IPS DF 4.7 (cell line): ENCODE results near the gene SLC6A19.

Source experiments
- DNase-seq: peaks from one replicate; pipeline ENCODE4 v3.0.0-alpha.2; 2013; ENCODE audit warnings: low spot score; ENCODE audit errors: extremely low read depth

Gene SLC6A19

GRCh38 chr5:1165864-1166263, 35.5 kb upstream of the SLC6A19 start:
- no peak for DNase-seq

GRCh38 chr5:1166370-1166769, 35.0 kb upstream of the SLC6A19 start:
- DNase-seq, result no peak

- no peak for DNase-seq
These were observed 34.1 kb upstream of the SLC6A19 start for GRCh38 chr5:1167361-1167727.

DNA sequence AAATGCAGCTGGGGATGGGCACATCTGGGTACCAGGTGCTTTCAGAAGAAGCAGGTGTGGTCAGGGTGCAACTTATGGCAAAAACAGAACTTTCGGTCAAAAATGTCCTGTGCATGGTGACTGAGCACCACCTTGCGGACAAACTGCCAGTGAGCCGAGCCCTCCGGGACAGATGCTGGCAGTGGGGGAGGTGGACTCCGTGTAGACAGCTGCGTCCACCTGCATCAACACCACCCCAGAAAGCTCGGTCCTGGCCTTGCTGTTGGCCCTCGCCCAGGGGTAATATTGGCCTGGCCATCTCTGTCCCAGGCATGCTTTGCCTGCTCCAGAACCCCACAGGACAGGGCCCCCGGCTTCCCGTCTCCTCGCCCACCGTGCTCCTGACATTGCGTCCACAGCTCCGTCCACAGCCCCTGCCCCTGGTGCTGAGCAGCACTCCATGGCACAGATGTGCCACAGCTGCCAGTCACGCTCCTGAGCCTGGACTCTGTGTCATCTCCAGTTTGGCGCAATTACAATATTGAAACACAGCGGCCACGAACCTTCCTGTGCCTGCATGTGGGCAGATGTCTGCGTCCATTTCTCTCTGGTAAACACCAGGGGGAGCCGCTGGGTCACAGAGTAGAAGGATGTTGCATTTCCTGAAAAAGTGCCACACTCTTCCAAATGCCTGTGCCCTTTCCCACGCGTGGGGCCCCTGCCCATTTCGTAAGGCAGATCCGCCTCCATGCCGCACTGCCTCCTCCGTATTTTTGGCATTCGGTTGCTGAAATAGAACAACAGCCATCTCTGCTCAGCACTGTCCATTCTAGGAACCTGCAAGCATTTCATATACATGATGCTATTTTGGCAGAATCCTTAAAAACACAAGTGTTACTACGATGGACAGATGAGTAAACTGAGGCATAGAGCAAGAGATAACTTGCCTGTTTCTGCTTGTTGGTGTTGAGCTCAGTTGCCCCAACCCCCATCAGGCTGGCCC, 33.4 kb upstream of the SLC6A19 start:
- peak; percentile 22 for DNase-seq

DNA sequence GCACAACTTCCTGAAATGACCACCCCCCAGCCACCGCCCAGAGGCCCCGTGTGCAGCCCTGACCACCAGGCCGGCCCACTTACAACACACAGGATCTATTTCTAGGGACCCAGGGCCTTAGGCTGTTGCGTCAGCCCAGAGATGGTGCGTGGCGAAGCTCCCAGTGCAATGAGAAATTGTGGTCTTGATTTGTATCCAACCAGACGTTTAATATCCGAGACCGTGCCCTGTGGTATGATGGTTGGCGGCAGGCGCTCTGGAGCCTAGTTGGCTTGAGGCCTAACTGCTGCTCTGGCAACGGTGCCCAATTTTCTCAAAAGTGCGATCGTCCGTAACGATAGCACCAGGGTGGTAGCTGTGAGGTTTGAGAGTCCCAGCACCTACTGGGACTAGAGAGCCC, 32.6 kb upstream of the SLC6A19 start:
- DNase-seq, result no peak

GRCh38 chr5:1169211-1170115, 31.9 kb upstream of the SLC6A19 start:
- DNase-seq, result no peak

- no peak for DNase-seq
These were observed 30.0 kb upstream of the SLC6A19 start for GRCh38 chr5:1171340-1171941.

GRCh38 chr5:1172007-1172581, 29.3 kb upstream of the SLC6A19 start:
- DNase-seq, result no peak

DNA sequence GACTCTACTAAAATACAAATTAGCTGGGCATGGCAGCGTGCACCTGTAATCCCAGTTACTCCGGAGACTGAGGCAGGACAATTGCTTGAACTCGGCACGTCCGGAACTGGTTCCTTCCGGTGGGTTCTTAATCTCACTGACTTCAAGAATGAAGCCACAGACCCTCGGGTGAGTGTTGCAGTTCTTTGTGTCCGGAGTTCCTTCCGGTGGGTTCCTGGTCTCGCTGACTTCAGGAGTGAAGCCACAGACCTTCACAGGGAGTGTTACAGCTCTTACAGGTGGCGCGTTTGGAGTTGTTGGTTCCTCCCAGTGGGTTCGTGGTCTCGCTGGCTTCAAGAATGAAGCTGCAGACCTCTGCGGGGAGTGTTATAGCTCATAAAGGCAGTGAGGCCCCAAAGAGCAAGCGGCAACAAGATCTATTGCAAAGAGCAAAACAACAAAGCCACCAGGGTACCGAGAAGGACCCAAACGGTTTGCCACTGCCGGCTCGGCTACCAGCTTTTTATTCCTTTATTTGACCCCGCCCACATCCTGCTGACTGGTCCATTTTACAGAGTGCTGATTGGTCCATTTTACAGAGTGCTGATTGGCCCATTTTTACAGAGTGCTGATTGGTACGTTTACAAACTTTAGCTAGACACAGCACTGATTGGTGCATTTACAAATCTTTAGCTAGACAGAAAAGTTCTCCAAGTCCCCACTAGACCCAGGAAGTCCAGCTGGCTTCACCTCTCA, 28.6 kb upstream of the SLC6A19 start:
- DNase-seq, result no peak

DNA sequence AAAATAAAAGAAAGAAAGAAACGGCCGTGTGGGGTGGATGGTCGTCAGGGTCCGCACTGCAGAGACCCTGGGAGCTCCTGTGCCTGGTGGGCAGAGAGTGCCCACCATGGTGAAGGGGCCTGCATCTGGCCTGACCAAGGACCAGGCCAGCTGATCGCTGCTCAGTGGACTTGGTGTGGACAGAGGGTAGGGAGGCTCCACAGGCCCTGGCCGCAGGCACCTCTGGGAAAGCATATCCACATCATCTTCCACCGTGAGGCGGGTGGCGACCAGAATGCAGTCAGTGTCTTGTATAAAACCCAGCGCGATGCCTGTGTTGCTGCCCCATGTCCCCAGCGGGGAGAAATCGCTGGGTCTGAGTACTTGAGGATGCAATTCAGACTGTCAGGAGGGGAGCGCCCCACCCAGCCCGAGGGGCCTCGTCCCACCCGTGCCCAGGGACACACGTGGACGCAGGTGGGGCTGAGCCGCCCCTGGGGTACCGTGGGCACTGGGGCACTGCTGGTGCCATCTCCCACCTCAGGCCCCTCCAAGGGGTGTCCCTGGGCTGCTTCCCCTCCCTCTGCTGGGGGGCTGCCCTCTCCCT, 27.8 kb upstream of the SLC6A19 start:
- DNase-seq, result no peak

DNA sequence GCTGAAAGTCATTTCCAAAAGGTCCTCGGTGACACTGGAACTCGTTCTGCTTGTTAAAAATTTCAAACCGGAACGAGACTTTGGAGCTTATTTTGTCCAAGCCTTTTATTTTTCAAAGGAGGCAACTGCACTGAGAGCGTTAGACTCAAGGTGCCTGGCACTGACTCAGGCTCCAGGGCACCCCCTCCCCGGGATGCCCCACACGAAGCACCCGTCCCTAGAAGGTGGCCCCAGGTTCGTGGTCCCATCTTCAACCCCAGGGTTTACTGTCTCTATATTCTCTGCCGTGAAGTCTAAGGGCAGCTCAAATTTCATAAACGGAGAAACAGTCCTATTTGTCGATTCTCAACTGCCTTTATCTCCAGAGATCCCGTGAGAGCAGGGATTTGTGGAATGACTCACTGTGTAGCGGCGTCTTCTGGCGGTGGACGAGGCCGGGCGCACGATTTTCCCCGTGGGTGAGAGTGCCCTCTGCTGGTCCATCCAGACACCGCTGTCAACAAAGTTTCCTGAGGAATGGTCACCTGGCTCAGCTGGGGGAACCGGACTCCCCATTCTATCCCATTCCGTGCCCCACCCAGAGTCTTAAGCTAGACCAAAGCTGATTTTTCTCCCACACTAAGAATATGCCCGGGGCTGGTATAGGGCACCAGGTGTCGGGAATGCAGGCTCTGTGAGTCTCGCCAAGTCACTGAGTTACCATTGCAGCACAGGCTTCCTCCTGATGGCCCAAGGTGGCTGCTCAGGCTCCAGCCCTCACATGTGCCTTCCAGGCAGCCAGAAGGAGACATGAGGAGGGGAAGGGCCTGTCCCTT, 27.1 kb upstream of the SLC6A19 start:
- DNase-seq, result peak; percentile 36

DNA sequence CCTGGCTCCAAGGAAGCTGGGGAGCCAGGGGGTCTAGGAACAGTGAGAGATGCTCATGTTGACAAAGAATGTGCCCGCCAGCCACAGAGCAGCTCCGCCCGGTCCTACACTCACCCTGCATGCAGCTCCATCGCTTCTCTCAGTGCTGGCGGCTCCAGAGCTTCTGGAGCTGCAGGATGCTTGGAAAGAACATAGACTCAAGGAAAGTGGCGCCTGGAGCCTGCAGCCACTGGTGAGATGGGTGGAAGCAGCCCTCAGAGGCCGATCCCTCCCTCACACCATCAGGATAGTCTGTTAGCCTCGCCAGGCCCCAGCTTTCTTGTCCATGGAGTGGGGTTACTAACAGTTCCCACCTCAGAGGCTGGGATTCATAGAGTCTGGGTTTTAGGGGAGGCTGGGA, 26.4 kb upstream of the SLC6A19 start:
- no peak for DNase-seq

GRCh38 chr5:1175801-1176472, 25.5 kb upstream of the SLC6A19 start:
- no peak for DNase-seq

- DNase-seq, result peak; percentile 11
These were observed 24.7 kb upstream of the SLC6A19 start for GRCh38 chr5:1176473-1177391.

DNA sequence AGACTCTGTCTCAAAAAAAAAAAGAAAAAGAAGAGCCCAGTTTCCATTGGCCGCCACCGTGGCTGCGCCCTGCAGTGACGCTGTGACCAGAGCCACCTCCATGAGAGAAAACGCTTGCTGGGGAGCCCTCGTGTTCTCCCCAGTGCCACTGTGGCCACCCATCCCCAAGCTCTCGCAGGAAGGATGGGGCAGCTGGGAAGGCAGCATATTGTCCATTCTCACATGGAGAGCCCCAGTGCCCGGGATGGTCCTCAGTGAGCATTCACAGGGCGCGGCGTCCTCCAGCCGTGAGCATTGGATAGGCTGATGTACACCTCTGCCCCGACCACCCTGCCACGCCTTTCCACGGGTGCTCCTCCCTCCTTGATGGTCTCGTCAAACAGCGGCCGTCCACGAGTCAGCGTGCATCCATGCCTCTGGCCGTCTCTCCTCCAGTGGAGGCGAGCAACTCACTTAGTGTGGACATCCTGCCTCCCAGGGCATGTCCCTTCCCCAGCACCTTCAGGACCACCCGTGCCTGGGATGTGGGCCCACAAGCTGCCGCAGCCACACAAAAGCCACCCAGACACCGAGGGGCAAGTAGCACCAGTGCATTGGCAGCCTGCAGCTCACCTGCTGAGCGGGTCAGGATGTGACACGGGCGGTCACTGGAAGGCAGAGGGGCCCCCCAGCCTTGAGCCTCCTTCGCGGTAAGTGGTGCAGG, 23.4 kb upstream of the SLC6A19 start:
- no peak for DNase-seq

DNA sequence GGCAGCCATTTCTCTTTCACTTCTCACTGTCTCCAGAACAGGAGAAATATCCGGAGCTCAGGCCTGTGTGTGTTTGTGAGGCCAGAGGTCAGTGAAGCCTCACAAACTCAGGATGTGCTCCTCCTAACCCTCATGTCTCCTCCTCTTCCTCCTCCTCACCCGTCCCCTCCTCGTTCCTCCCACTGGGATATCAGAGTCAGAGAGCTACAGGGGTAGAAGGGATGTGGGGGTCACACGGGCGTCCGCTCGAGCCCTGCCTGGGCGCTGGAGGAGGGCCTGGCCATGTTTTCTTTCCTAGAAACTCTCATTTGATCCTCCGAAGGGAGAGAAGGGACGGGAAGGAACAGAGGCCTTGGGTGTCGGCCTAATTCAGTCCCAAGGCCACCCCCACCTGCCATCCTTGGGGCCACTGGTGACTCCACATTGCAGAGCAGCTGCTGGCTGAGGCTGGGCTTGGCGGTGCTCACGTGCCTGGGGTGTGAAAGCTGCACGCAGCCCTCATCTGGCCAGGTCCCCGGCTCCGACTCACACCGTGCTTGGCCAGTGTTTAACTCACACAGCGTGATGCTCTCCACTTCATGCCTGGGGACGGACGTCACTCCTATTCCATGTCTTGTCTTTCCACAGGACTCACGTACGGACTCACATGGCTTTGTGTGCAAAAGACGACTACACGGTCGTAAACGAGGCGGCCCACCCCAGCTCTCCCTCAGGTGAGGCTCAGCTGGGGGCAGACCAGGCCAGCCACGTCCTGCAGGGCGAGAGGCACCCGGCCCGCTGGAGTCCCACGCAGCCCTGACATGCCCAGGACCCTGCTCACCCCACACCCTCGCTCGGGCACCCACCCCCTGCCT, 22.6 kb upstream of the SLC6A19 start:
- DNase-seq, result no peak
